Measurements from ENCODE around the gene GAA.

The GAA gene

DNA sequence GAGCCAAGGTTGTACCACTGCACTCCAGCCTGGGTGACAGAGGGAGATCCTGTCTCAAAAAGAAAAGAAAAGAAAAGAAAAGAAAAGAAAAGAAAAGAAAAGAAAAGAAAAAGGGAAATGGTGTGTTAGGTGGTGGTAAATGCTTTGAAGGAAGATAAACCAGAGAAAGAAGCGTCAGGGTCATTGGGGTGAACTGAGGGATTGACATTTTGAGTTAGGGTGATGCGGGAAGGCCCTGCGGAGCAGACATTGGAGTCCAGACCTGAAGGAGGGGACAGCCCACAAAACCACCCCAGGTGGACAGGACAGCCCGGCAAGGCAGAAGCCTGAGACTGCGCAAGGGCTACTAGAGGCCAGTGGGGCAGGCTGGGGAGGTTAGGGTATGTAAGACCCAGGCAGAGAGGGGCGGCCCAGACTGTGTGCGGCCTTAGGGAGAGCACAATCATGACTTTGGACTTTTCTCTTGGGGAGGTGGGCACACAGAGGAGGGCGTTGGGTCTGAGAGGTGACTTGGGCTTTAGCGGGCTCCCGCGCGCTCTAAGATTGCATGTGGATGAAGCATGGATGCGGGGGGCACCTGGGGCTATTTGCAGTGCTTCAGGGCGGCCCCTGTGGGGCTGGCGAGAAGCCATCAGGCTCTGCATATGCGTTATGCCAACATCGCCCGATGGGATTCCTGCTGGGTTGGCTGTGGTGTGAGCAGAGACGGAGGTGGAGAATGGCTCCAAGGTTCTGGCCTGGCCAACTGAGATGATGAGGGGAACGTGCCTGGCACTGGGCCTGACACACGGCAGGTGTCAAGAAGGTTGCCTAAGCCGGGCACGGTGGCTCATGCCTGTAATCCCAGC lies 3.3 kb upstream of the GAA start:
- H3K4me3 ChIP-seq (ENCODE audit: low read length): no peak overlapping the region

DNA sequence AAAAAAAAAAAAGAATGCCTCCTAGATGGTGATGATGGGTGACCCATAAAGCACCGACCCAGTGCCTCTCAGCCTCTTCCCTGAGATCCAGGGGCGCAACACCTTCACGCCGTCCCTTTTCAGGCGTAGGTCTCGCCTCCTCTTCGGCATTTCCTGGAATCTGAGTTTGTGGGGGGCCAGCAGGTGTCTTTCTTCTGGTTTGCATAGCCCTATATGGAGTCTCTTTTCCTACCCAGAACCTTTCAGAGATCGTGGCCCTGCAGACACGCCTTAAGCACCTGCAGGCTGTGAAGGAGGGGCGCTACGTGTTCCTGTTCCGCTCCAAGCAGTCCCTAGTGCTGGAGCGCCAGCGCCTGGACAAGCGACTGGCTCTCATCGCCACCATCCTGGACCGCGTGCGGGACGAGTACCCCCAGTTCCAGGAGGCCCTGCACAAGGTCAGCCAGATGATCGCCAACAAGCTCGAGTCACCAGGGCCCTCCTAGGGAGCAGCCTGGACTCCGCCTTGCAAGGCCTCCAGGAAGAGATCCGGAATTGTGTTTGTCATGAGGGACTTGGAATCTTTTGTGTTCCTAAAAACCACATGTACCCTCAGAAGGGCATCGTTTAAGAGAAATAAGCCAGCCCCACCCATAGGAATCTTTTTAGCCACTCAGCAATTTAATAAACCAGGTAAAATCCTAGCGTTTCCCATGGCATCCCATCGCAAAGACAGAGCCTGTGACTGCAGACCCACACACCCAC lies 1.9 kb upstream of the GAA start:
- Histone ChIP-seq H3K27ac (ENCODE audit: low read depth, low read length) (no peak overlapping the region), H3K9ac (ENCODE audit: low read depth, low read length) (no peak overlapping the region), H3K4me3 (ENCODE audit: low read length) (no peak overlapping the region), H3K9me3 (ENCODE audit: insufficient read depth, low read depth, low read length) (no peaks in the 10 kb centered on the region), H3K4me1 (ENCODE audit: insufficient read depth, low read length) (peaks cover 8% of the 10 kb centered on the region; the same call in 1 of the 2 replicates), H3K36me3 (ENCODE audit: insufficient read depth, low read length) (no peaks in the 10 kb centered on the region), H3K27me3 (ENCODE audit: insufficient read depth, low read length) (peaks cover 8% of the 10 kb centered on the region)
- 88% methylated on average over 27 of the region's 27 CpGs for WGBS

More for the DNA sequence above, 3.3 kb upstream of the GAA start:
- Histone ChIP-seq H3K9me3 (ENCODE audit: insufficient read depth, low read depth, low read length) (no peaks in the 10 kb centered on the region), H3K27ac (ENCODE audit: low read depth, low read length) (no peak overlapping the region), H3K4me1 (ENCODE audit: insufficient read depth, low read length) (peaks cover 8% of the 10 kb centered on the region; the same call in 1 of the 2 replicates), H3K9ac (ENCODE audit: low read depth, low read length) (no peak overlapping the region), H3K27me3 (ENCODE audit: insufficient read depth, low read length) (peaks cover 8% of the 10 kb centered on the region), H3K36me3 (ENCODE audit: insufficient read depth, low read length) (no peaks in the 10 kb centered on the region)
- WGBS: 90% methylated on average over 23 of the region's 23 CpGs

DNA sequence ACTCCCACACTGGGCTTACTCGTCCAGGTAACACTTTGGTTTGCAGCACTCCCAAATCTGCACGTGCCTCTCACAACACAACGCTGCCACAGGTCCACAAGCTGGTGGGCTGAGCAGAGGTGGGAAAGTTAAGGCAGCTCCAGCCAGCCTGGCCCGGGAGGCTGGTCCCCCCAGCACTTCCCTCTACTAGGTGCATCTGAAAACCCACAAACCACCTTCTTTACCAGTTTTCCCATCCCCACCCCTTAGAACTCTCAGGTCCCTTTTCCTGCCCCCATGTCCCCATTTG lies 1.4 kb upstream of the GAA start:
- WGBS: 77% methylated on average over 4 of the region's 4 CpGs
- Histone ChIP-seq H3K9ac (ENCODE audit: low read depth, low read length) (no peak overlapping the region), H3K36me3 (ENCODE audit: insufficient read depth, low read length) (no peaks in the 10 kb centered on the region), H3K27me3 (ENCODE audit: insufficient read depth, low read length) (peaks cover 8% of the 10 kb centered on the region), H3K9me3 (ENCODE audit: insufficient read depth, low read depth, low read length) (no peaks in the 10 kb centered on the region), H3K27ac (ENCODE audit: low read depth, low read length) (no peak overlapping the region), H3K4me3 (ENCODE audit: low read length) (no peak overlapping the region), H3K4me1 (ENCODE audit: insufficient read depth, low read length) (peaks cover 8% of the 10 kb centered on the region; the same call in 1 of the 2 replicates)

- H3K27ac ChIP-seq (ENCODE audit: low read depth, low read length): peak overlapping the region; percentile 12; the same call in 1 of the 2 replicates
- no peaks in the 10 kb centered on the region for H3K9me3 ChIP-seq (ENCODE audit: insufficient read depth, low read depth, low read length)
- no peaks in the 10 kb centered on the region for H3K36me3 ChIP-seq (ENCODE audit: insufficient read depth, low read length)
- H3K27me3 ChIP-seq (ENCODE audit: insufficient read depth, low read length): peaks cover 8% of the 10 kb centered on the region
- 26% methylated on average over 21 of the region's 21 CpGs for WGBS
- peaks cover 8% of the 10 kb centered on the region; the same call in 1 of the 2 replicates for H3K4me1 ChIP-seq (ENCODE audit: insufficient read depth, low read length)
- H3K4me3 ChIP-seq (ENCODE audit: low read length): peak overlapping the region; percentile 85
- peak overlapping the region; percentile 92 for H3K9ac ChIP-seq (ENCODE audit: low read depth, low read length)
Measured at GRCh38 chr17:80101946-80102663, 724 bp downstream of the GAA start.

DNA sequence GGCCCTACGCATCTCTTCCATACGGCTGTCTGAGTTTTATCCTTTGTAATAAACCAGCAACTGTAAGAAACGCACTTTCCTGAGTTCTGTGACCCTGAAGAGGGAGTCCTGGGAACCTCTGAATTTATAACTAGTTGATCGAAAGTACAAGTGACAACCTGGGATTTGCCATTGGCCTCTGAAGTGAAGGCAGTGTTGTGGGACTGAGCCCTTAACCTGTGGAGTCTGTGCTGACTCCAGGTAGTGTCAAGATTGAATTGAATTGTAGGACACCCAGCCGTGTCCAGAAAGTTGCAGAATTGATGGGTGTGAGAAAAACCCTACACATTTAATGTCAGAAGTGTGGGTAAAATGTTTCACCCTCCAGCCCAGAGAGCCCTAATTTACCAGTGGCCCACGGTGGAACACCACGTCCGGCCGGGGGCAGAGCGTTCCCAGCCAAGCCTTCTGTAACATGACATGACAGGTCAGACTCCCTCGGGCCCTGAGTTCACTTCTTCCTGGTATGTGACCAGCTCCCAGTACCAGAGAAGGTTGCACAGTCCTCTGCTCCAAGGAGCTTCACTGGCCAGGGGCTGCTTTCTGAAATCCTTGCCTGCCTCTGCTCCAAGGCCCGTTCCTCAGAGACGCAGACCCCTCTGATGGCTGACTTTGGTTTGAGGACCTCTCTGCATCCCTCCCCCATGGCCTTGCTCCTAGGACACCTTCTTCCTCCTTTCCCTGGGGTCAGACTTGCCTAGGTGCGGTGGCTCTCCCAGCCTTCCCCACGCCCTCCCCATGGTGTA lies 1.5 kb downstream of the GAA start:
- H3K9ac ChIP-seq (ENCODE audit: low read depth, low read length): peak overlapping the region; percentile 92; the same call in 1 of the 2 replicates
- H3K27ac ChIP-seq (ENCODE audit: low read depth, low read length): no peak overlapping the region
- H3K4me1 ChIP-seq (ENCODE audit: insufficient read depth, low read length): peaks cover 8% of the 10 kb centered on the region; the same call in 1 of the 2 replicates
- no peaks in the 10 kb centered on the region; the same call in 1 of the 2 replicates for H3K36me3 ChIP-seq (ENCODE audit: insufficient read depth, low read length)
- peaks cover 8% of the 10 kb centered on the region for H3K27me3 ChIP-seq (ENCODE audit: insufficient read depth, low read length)
- WGBS: 87% methylated on average over 15 of the region's 15 CpGs
- no peaks in the 10 kb centered on the region for H3K9me3 ChIP-seq (ENCODE audit: insufficient read depth, low read depth, low read length)
- H3K4me3 ChIP-seq (ENCODE audit: low read length): peak overlapping the region; percentile 85

DNA sequence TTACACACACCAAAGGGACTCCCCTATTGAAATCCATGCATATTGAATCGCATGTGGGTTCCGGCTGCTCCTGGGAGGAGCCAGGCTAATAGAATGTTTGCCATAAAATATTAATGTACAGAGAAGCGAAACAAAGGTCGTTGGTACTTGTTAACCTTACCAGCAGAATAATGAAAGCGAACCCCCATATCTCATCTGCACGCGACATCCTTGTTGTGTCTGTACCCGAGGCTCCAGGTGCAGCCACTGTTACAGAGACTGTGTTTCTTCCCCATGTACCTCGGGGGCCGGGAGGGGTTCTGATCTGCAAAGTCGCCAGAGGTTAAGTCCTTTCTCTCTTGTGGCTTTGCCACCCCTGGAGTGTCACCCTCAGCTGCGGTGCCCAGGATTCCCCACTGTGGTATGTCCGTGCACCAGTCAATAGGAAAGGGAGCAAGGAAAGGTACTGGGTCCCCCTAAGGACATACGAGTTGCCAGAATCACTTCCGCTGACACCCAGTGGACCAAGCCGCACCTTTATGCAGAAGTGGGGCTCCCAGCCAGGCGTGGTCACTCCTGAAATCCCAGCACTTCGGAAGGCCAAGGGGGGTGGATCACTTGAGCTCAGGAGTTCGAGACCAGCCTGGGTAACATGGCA lies 2.2 kb downstream of the GAA start:
- Histone ChIP-seq H3K9me3 (ENCODE audit: insufficient read depth, low read depth, low read length) (no peaks in the 10 kb centered on the region), H3K4me3 (ENCODE audit: low read length) (no peak overlapping the region), H3K36me3 (ENCODE audit: insufficient read depth, low read length) (peaks cover 5% of the 10 kb centered on the region; the same call in 1 of the 2 replicates), H3K9ac (ENCODE audit: low read depth, low read length) (no peak overlapping the region), H3K4me1 (ENCODE audit: insufficient read depth, low read length) (peaks cover 8% of the 10 kb centered on the region; the same call in 1 of the 2 replicates), H3K27ac (ENCODE audit: low read depth, low read length) (no peak overlapping the region), H3K27me3 (ENCODE audit: insufficient read depth, low read length) (peaks cover 8% of the 10 kb centered on the region)
- 90% methylated on average over 19 of the region's 19 CpGs for WGBS

- H3K27me3 ChIP-seq (ENCODE audit: insufficient read depth, low read length): peaks cover 8% of the 10 kb centered on the region
- WGBS: 81% methylated on average over 26 of the region's 26 CpGs
- H3K9me3 ChIP-seq (ENCODE audit: insufficient read depth, low read depth, low read length): no peaks in the 10 kb centered on the region
- H3K4me3 ChIP-seq (ENCODE audit: low read length): no peak overlapping the region
- H3K4me1 ChIP-seq (ENCODE audit: insufficient read depth, low read length): peaks cover 8% of the 10 kb centered on the region; the same call in 1 of the 2 replicates
- H3K9ac ChIP-seq (ENCODE audit: low read depth, low read length): no peak overlapping the region; the same call in 1 of the 2 replicates
- H3K36me3 ChIP-seq (ENCODE audit: insufficient read depth, low read length): peaks cover 5% of the 10 kb centered on the region; the same call in 1 of the 2 replicates
- H3K27ac ChIP-seq (ENCODE audit: low read depth, low read length): no peak overlapping the region
Measured at GRCh38 chr17:80104321-80104955, 3.1 kb downstream of the GAA start.

- Histone ChIP-seq H3K4me3 (ENCODE audit: low read length) (no peak overlapping the region), H3K27ac (ENCODE audit: low read depth, low read length) (no peak overlapping the region), H3K9me3 (ENCODE audit: insufficient read depth, low read depth, low read length) (no peaks in the 10 kb centered on the region), H3K27me3 (ENCODE audit: insufficient read depth, low read length) (peaks cover 8% of the 10 kb centered on the region), H3K9ac (ENCODE audit: low read depth, low read length) (no peak overlapping the region; the same call in 1 of the 2 replicates), H3K4me1 (ENCODE audit: insufficient read depth, low read length) (peaks cover 8% of the 10 kb centered on the region; the same call in 1 of the 2 replicates), H3K36me3 (ENCODE audit: insufficient read depth, low read length) (peaks cover 5% of the 10 kb centered on the region; the same call in 1 of the 2 replicates)
- 91% methylated on average over 18 of the region's 18 CpGs for WGBS
Measured at GRCh38 chr17:80104956-80105375, 3.6 kb downstream of the GAA start.

GRCh38 chr17:80105762-80106161 lies 4.4 kb downstream of the GAA start:
- peaks cover 2% of the 10 kb centered on the region; the same call in 1 of the 2 replicates for H3K27me3 ChIP-seq (ENCODE audit: insufficient read depth, low read length)
- WGBS: 92% methylated on average over 29 of the region's 29 CpGs

More at GRCh38 chr17:80105762-80106161, 4.4 kb downstream of the GAA start:
- Histone ChIP-seq H3K9ac (ENCODE audit: low read depth, low read length) (no peak overlapping the region), H3K4me1 (ENCODE audit: insufficient read depth, low read length) (peaks cover 8% of the 10 kb centered on the region; the same call in 1 of the 2 replicates), H3K9me3 (ENCODE audit: insufficient read depth, low read depth, low read length) (no peaks in the 10 kb centered on the region), H3K4me3 (ENCODE audit: low read length) (no peak overlapping the region), H3K36me3 (ENCODE audit: insufficient read depth, low read length) (peaks cover 5% of the 10 kb centered on the region; the same call in 1 of the 2 replicates), H3K27ac (ENCODE audit: low read depth, low read length) (no peak overlapping the region)
